ENCODE results near the gene FLNB.

Gene FLNB

GRCh38 chr3:58144478-58145325 lies 136.5 kb downstream of the FLNB start:
- peak in 1 of 2 experiments; percentile 6 for DNase-seq

- no peak for DNase-seq
Observed at GRCh38 chr3:58148049-58148448, 139.8 kb downstream of the FLNB start.

- no peak for DNase-seq
Observed at GRCh38 chr3:58150130-58150809, 142.0 kb downstream of the FLNB start.

DNA sequence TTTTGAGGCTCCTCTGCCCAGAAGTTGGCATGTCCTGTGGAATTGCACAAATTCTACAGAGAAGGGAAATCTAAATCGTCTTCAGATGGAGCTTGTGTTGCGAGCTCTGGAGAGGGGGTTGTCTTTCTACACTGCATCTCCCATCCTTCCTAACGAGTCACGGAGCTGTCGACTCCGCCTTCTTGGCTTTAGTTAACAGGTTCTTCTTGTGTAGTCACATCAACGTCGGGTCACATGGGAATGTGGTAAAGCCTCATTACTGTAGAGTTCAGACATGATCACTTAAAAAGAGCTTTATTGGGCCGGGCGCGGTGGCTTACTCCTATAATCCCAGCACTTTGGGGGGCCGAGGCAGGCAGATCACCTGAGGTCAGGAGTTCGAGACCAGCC lies 142.6 kb downstream of the FLNB start:
- DNase-seq = no peak

- no peak for DNase-seq
Observed at GRCh38 chr3:58151637-58152036, 143.4 kb downstream of the FLNB start.

DNA sequence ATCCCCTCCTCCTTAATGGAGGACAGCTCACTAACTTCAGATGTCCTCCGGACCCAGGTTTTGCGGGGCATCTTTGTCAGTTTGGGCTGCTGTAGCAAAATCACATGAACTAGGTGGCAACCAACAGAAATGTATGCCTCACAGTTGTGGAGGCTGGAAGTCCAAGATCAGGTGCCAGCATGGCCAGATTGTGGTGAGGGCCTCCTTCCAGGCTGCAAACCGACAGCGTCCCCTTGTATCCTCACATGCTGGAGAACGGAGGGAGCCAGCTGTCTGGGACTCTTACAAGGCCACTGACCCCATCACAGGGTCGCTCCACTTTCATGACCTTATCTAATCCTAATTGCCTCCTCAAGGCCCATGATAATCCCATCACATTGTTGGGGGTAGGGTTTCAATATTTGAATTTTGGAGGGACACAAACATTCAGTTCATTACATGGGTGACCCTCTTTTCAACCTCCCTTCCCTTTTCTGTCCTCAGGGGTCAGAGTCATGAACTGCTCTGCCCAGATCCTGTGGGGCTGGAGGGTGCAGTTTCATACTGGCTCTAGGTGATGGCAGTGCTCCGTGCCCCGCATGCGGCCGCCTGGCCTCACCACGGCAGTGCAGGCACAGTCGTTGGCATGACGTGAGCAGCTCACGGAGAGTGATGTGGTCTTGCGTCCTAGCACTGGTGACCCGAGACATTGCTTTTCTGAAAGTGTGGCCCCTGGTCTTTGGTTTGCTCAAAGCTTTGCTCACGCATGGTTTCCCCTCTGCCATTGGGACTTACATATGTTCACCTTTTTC lies 144.2 kb downstream of the FLNB start:
- no peak for DNase-seq

DNA sequence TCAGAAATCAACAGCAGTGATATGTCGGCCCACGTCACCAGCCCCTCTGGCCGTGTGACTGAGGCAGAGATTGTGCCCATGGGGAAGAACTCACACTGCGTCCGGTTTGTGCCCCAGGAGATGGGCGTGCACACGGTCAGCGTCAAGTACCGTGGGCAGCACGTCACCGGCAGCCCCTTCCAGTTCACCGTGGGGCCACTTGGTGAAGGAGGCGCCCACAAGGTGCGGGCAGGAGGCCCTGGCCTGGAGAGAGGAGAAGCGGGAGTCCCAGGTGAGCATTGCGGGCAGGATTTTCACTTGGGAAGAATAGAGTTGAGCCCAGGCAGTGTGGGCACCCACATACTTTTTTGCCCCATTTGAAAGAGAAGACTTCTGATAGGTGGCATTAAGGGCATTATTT lies 145.1 kb downstream of the FLNB start:
- no peak for DNase-seq

- DNase-seq = no peak
Observed at GRCh38 chr3:58154626-58155449, 146.6 kb downstream of the FLNB start.

DNA sequence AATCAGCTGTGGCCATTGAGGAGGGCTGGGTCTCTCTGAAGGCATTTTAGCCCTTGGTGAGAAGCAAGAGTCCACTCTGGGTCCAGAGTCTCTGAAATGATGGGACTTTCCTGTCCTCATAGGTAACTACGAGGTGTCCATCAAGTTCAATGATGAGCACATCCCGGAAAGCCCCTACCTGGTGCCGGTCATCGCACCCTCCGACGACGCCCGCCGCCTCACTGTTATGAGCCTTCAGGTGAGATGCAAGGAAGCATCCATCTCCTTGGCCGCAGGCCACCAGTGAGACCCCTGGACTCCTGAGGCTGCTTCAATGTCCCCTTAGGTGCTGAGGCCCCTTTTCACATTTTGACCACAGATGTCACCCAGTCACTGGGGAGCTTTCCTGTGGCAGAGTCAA lies 147.6 kb downstream of the FLNB start:
- no peak for DNase-seq

DNA sequence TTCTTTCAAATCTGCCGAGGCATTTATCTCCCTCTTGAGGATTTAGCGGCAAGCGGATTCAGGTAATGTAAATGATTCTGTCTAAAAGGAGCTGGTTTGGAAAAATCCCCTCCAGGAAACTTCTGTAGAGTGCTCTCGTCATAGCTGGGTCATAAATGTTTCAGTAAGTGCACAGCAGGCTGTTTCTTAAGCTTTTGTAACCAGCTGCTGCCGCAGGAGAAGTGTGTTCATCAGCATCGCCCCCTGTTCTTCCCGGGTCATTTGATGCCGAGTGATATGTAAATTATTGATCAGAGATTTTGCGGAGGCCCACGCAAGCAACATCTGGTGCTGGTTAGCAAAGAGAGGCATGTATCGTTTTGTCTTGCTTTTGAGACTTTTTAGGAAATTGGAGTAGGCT lies 149.5 kb downstream of the FLNB start:
- no peak for DNase-seq

DNA sequence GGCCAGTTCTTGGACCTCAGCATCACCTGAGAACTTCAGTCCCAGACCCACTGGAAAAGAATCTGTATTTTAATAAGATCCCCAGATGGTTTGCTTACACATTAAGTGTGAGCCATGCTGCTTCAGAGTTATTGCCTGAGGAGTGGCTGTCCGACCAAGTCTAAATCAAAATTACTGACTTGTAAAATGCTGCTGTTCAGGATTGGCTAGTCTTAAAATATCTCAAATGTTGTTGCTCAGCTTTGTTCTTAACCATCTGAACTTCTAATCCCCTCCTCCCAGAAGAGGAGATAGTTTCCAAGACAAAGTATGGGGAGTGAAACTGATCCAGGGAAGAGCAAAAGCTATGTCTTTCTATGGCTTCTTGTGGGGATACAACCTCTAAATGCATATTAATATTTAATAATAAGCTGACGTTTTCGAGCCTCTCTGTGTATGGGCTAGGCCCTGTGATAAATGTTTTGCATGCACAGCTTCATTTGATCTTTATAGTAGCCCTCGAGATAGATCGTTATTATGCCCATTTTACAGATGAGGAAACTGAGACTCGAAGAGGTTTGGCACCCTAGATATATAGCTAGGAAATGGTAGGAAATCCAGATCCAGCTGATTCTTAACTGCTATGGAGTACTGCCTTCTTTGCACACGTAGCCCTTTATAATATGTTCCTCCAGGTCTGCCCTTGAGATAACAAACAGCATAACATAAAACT lies 150.4 kb downstream of the FLNB start:
- no peak for DNase-seq

GRCh38 chr3:58160399-58160798 lies 152.2 kb downstream of the FLNB start:
- DNase-seq = no peak

DNA sequence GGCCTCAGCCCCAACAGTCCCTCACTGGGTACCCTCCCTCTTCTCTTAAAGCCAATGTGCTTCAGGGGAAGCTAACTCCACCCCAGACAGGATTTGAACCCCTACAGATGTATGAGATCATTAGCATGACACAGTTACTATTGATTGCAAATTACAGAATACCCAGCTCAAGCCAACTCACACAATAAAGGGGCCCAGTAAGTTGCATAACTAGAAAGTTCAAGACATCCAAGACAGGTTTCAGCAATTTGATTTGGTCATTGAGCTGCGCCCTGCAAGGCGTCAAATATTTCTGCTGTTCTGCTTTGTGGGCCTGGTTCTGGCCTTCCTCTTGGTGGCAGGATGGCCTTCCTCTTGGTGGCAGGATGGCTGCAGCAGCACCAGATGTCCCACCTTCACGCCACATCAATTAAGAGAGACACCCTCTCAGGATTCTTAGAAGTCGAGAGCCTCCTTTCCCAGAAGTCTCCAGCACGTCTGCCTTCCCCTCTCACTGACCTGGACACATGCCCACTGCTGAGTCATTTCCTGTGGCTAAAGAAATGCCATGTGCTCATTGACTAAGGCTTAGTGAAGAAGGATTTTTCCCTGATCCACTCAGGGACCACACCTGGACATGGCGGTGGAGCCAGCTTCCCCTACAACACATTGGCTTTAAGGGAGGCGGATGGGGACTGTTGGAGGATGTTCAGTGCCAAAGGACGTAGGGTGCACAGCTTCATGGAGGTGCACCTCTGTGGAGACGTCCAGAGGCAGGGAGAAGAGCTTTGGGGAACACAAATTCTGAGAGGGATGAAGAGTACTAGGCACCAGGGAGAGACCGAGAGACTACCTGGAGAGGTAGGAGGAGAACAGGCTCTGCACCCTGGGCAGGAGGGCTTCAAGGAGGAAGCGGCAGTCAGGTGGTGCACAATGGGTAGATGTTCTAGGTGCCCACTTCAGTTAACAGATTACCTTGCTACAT lies 153.5 kb downstream of the FLNB start:
- DNase-seq = no peak

DNA sequence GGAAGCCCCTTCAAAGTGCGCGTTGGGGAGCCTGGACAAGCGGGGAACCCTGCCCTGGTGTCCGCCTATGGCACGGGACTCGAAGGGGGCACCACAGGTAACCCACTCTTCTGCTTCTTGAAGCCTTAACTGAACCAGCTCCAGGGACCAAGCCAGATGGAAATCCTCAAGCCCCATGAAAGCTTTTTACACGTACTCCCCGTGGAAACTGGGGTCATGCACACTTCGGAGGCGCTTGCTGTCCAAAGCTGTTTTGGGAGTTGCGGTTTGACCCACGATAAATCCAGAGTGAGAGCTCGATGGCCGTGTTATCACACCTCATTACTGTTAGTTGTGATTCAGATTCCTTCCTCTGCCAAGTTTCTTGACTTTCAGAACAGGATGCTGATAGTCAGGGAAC lies 155.0 kb downstream of the FLNB start:
- DNase-seq = no peak

DNA sequence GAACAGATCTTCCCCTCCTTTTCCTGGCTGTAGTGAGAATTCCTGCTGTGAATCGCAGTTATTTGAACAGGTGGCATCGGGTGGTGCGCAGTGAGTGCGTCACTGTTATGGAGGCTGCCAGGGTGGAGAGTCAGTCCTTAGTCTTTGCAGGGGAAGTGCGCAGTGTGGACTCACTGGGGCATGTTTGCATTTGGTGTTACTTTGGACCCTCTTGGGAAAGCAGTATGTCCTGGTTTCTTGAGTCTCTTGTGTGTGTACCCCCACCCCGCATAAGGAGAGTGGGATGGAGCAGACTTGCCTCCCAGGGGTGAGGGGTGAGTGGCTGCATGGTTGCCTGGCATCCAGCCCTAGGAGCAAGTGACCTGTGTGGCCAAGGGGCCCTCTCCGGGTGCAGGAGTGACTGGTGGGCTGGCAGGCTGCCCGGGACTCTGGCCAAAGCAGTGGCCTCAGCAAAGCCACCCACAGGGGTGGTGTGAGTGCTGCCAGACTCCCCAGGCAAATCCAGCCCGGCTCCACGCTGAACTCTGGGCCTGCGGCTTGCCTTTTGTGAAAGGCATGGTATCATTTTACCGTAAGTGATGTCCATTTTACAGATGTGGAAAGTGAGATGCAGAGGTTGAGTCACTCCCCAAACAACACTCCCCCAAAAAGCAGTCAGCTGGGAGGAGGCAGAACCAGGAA lies 156.1 kb downstream of the FLNB start:
- DNase-seq = no peak

DNA sequence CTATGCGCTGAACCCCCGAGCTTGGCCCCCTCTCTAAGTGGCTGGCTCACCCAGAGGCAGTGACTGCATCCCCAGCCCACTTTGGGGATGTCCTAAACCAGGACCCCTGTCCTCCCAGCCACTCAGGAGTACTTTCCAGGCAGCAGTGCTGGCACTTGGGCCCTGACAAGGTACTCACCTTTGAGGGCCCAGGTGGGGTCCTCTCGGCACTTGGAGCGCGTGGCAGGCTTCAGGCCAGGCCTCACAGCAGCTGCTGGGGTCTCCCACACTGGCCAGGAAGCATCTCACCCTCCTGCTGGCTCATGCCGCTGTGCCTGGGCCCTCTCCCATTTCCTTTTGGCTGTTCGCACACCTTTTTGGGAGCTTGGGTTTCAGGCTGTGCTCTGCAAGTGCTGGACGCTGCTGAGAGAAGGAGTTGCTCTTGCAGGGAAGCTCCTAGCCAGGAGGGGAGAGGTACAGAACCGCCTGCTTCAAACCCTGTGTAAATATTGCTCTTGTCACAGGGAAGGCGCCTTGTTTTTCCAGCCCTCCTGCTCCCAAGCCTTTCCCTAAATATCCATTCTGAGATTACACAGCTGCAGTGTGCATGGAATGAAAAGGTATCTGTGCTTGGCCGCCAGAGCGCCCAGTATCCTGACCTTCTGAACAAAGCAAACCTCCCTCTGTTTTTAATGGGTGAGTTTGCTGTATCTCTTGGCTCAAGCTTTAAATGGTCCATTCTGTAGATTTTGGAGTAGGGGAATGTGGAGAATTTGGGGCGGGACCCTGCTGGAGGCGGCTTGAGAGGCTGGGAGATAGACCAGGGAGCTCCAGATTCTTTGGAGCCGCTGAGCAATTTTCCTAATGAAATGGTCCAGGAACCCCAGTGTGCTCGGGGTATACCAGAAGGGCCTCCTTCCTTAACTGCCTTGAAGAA lies 156.9 kb downstream of the FLNB start:
- DNase-seq = no peak

DNA sequence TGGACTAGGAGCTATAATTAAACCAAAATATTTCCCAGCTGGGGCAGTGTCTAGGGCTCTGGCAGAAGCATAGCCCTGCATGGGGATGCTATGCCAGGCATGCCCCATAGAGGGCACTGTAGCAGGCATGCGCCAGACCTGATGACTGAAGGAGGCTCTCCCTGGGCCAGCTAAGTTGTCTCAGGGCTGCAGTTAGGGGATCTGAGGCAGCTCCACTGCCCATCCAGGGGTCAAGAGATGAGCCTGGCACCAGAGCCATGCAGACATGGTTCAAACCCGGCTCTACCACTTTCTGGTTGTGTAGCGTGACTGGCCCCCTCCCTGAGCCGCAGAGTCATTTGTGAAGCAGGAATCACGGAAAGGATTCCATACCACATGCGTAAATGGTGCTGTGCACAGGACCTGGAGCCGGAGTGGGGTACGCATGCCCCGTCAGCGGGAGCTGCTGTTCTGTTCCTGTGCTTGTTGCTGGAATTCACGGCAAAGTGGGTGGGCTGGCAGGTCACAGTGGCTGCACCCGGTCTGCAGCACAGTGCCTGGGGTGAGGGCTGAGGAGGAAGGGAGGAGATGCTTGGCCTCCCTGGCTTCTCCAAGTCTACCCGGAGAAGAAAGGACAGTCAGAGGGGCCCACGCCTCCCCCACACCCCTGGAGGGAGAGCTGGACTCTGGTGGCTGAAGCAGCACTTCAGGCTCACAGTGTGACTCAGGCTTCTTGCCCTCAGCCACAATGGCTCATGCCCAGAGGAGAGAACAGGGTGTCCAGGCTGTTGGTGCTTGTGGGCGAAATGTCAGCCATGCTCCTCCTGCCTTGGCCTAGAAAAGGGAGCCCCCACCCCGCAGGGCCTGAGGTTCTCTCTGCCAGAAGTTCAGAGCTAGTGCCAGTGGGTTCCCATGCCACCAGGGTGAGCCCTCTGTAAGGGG lies 159.5 kb downstream of the FLNB start:
- peak in 1 of 2 experiments; percentile 32 for DNase-seq

DNA sequence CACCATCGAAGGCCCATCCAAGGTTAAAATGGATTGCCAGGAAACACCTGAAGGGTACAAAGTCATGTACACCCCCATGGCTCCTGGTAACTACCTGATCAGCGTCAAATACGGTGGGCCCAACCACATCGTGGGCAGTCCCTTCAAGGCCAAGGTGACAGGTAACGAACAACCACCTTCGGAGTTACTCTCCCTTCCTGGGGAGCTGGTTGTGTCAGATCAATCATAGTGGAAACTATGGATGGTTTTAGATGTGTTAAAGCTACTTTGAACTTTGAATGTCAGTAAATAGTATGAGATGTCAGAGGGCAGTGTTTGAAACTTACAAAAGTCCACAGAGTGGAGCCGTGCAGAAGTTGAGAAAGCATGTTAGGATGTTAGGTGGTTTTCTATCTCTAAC lies 160.3 kb downstream of the FLNB start:
- no peak for DNase-seq

All from NCI-H526 (cell line).